Stomach (tissue), 4 donors: Measurements from ENCODE around the gene BLCAP.

ENCODE experiments used
- EP300 ChIP-seq: sonication (generic); formaldehyde crosslinking; IDR thresholded peaks from one replicate; pipeline ENCODE4 v1.6.1; 2017; ENCODE audit warnings: antibody characterized with exemption
- POLR2A ChIP-seq, 4 donors: fragments of 450-650 bp; IDR thresholded peaks; one replicate each; pipeline ENCODE4 v1.6.1; 2016; ENCODE audit warnings: antibody characterized with exemption in 4 of 4, control low read depth in 2 of 4, mild to moderate bottlenecking in 1 of 4, moderate library complexity in 1 of 4
- TF ChIP-seq, protein P1 (sequence below), 7 experiments: fragments of 450-650 bp in 4 of 7; fragments of 200-600 bp in 3 of 7; sonication (generic) in 3 of 7; IDR thresholded peaks; one replicate each; pipeline ENCODE4 v1.5.1; 2016 to 2019; ENCODE audit warnings: antibody characterized with exemption in 7 of 7, control low read depth in 2 of 7, mild to moderate bottlenecking in 1 of 7

DNA sequence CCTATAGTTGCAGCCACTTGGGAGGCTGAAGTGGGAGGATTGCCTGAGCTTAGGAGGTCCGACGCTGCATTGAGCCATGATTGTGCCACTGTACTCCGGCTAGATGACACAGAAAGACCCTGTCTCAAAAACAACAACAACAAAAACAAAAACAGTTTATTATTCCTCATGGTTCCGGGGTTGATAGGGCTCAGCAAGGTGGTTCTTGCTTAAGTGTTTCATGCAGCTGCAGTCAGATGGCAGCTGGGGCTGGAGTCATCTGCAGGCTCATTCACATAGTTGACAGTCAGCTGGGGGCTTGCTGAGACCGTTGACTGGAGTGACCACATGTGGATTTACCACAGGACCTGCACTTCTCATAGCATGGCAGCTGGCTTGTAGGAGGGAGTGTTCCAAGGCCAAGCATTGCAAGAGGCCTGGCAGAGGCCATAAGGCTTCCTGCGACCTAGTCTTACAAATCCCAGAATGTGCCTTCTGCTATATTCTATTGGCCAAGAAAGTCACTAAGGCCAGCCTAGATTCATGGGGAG is 35.5 kb downstream of the BLCAP start:
- TF ChIP-seq POLR2A (IDR thresholded peaks at IDR 0.05) (no peak), EP300 (no peak)
- TF ChIP-seq, protein P1, sequence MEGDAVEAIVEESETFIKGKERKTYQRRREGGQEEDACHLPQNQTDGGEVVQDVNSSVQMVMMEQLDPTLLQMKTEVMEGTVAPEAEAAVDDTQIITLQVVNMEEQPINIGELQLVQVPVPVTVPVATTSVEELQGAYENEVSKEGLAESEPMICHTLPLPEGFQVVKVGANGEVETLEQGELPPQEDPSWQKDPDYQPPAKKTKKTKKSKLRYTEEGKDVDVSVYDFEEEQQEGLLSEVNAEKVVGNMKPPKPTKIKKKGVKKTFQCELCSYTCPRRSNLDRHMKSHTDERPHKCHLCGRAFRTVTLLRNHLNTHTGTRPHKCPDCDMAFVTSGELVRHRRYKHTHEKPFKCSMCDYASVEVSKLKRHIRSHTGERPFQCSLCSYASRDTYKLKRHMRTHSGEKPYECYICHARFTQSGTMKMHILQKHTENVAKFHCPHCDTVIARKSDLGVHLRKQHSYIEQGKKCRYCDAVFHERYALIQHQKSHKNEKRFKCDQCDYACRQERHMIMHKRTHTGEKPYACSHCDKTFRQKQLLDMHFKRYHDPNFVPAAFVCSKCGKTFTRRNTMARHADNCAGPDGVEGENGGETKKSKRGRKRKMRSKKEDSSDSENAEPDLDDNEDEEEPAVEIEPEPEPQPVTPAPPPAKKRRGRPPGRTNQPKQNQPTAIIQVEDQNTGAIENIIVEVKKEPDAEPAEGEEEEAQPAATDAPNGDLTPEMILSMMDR (IDR thresholded peaks at IDR 0.05), result no peak
